IMR-90 (cell line): ENCODE data around the gene SPRED3.

Source experiments
- BHLHE40 ChIP-seq: fragments of 150-350 bp; IDR thresholded peaks from 2 replicates; pipeline ENCODE4 v1.6.1; 2016; ENCODE audit warnings: mild to moderate bottlenecking, low read depth, low read length
- CEBPB ChIP-seq: IDR thresholded peaks from 2 replicates; pipeline ENCODE4 v1.6.1; 2012; ENCODE audit warnings: low read depth, low read length, improper control_type of control experiment
- CHD1 ChIP-seq: IDR thresholded peaks from 2 replicates; pipeline ENCODE4 v1.6.1; 2012; ENCODE audit warnings: low read depth, low read length, improper control_type of control experiment
- FOS ChIP-seq: fragments of 150-350 bp; IDR thresholded peaks from 2 replicates; pipeline ENCODE4 v1.6.1; 2016; ENCODE audit warnings: low read depth, low read length
- MAFK ChIP-seq: IDR thresholded peaks from 2 replicates; pipeline ENCODE4 v1.6.1; 2012; ENCODE audit warnings: low read depth, low read length, improper control_type of control experiment
- MXI1 ChIP-seq: IDR thresholded peaks from 2 replicates; pipeline ENCODE4 v1.6.1; 2012; ENCODE audit warnings: low read depth, mild to moderate bottlenecking, low read length, moderate library complexity, borderline replicate concordance
- NFE2L2 ChIP-seq: fragments of 150-350 bp; IDR thresholded peaks from 2 replicates; pipeline ENCODE4 v1.6.1; 2016; ENCODE audit warnings: low read depth, mild to moderate bottlenecking, low read length
- POLR2A ChIP-seq: IDR thresholded peaks from 2 replicates; pipeline ENCODE4 v1.6.1; 2012; ENCODE audit warnings: mild to moderate bottlenecking, low read depth, low read length
- RAD21 ChIP-seq: IDR thresholded peaks from 2 replicates; pipeline ENCODE4 v1.6.1; 2012; ENCODE audit warnings: low read length, improper control_type of control experiment
- RCOR1 ChIP-seq: IDR thresholded peaks from 2 replicates; pipeline ENCODE4 v1.6.1; 2012; ENCODE audit warnings: mild to moderate bottlenecking, low read length, improper control_type of control experiment; ENCODE audit not compliant: insufficient replicate concordance
- RFX5 ChIP-seq: IDR thresholded peaks from 2 replicates; pipeline ENCODE4 v1.8.0; 2012; ENCODE audit warnings: low read depth, mild to moderate bottlenecking, low read length, moderate library complexity
- TF ChIP-seq, protein P1 (sequence below): conservative IDR thresholded peaks from 2 replicates; pipeline ENCODE4 v1.5.1; 2012; ENCODE audit warnings: mild to moderate bottlenecking, low read depth, low read length, improper control_type of control experiment
- TF ChIP-seq, protein P2 (sequence below): fragments of 150-350 bp; IDR thresholded peaks from 2 replicates; pipeline ENCODE4 v1.6.1; 2017; ENCODE audit warnings: mild to moderate bottlenecking, antibody characterized with exemption, low read length, low read depth

GRCh38 chr19:38425222-38425809, 36.8 kb downstream of the SPRED3 start:
- TF ChIP-seq, protein P1, sequence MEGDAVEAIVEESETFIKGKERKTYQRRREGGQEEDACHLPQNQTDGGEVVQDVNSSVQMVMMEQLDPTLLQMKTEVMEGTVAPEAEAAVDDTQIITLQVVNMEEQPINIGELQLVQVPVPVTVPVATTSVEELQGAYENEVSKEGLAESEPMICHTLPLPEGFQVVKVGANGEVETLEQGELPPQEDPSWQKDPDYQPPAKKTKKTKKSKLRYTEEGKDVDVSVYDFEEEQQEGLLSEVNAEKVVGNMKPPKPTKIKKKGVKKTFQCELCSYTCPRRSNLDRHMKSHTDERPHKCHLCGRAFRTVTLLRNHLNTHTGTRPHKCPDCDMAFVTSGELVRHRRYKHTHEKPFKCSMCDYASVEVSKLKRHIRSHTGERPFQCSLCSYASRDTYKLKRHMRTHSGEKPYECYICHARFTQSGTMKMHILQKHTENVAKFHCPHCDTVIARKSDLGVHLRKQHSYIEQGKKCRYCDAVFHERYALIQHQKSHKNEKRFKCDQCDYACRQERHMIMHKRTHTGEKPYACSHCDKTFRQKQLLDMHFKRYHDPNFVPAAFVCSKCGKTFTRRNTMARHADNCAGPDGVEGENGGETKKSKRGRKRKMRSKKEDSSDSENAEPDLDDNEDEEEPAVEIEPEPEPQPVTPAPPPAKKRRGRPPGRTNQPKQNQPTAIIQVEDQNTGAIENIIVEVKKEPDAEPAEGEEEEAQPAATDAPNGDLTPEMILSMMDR = no peak
- TF ChIP-seq CHD1 = no peak
- TF ChIP-seq POLR2A = no peak
- TF ChIP-seq MAFK = no peak
- TF ChIP-seq BHLHE40 = no peak
- TF ChIP-seq CEBPB = no peak
- TF ChIP-seq MXI1 = no peak
- no peak for TF ChIP-seq RAD21
- no peak for TF ChIP-seq FOS
- no peak for TF ChIP-seq RFX5
- TF ChIP-seq, protein P2, sequence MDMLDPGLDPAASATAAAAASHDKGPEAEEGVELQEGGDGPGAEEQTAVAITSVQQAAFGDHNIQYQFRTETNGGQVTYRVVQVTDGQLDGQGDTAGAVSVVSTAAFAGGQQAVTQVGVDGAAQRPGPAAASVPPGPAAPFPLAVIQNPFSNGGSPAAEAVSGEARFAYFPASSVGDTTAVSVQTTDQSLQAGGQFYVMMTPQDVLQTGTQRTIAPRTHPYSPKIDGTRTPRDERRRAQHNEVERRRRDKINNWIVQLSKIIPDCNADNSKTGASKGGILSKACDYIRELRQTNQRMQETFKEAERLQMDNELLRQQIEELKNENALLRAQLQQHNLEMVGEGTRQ = no peak
- no peak for TF ChIP-seq RCOR1
- TF ChIP-seq NFE2L2 = no peak
